Body of pancreas (tissue), 4 donors: ENCODE data around the gene HAVCR1.
"Not testable (repeated sequence)": the region's sequence is repeated elsewhere in the genome, so short reads cannot be mapped to it uniquely, and the experiment has no call there.

Experiments
- CTCF ChIP-seq, 7 experiments: fragments of 450-650 bp in 4 of 7; fragments of 200-600 bp in 3 of 7; sonication (generic) in 3 of 7; IDR thresholded peaks; one replicate each; pipeline ENCODE4 v1.5.1; 2016 to 2019; ENCODE audit warnings: antibody characterized with exemption in 7 of 7
- POLR2A ChIP-seq, 3 donors: fragments of 450-650 bp; IDR thresholded peaks; one replicate each; pipeline ENCODE4 v1.6.1; 2016; ENCODE audit warnings: antibody characterized with exemption in 3 of 3, mild to moderate bottlenecking in 2 of 3

DNA sequence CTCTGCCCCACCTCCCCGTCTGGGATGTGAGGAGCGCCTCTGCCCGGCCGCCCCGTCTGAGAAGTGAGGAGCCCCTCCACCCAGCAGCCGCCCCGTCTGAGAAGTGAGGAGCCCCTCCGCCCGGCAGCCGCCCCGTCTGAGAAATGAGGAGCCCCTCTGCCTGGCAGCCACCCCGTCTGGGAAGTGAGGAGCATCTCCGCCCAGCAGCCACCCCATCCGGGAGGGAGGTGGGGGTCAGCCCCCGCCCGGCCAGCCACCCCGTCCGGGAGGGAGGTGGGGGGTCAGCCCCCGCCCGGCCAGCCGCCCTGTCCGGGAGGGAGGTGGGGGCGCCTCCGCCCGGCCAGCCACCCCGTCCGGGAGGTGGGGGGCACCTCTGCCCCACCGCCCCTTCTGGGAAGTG lies 44.8 kb downstream of the HAVCR1 start:
- TF ChIP-seq CTCF, POLR2A (IDR thresholded peaks at IDR 0.05): not testable (repeated sequence)
